HepG2 (cell line): ENCODE results near the gene RRP8. TPM values are rescaled to one million over a fixed set of nuclear protein-coding genes. Genes with fewer than 3 reads are reported as not detected.

ENCODE experiments used
- KDM5A ChIP-seq: fragments of 200-600 bp; sonication (generic); IDR thresholded peaks from 2 replicates; pipeline ENCODE4 v1.7.0; 2018; ENCODE audit warnings: antibody characterized with exemption, mild to moderate bottlenecking, low read length, borderline replicate concordance
- MAF1 ChIP-seq: sonication (generic); formaldehyde crosslinking; IDR thresholded peaks from 2 replicates; pipeline ENCODE4 v1.5.0; 2020; ENCODE audit warnings: missing genetic modification reagents, borderline replicate concordance
- PHF8 ChIP-seq: sonication (generic); formaldehyde crosslinking; IDR thresholded peaks from 2 replicates; pipeline ENCODE4 v1.5.0; 2020; ENCODE audit warnings: missing genetic modification reagents
- SMAD9 ChIP-seq: sonication (generic); formaldehyde crosslinking; IDR thresholded peaks from 2 replicates; pipeline ENCODE4 v1.5.1; 2020; ENCODE audit warnings: mild to moderate bottlenecking, missing genetic modification reagents
- SOX5 ChIP-seq: IDR thresholded peaks from 2 replicates; pipeline ENCODE4 v1.6.1; 2016; ENCODE audit warnings: borderline replicate concordance
- STAT6 ChIP-seq: sonication (generic); formaldehyde crosslinking; IDR thresholded peaks from 2 replicates; pipeline ENCODE4 v1.4.0; 2020; ENCODE audit warnings: missing genetic modification reagents, mild to moderate bottlenecking, borderline replicate concordance
- TBX2 ChIP-seq: sonication (generic); formaldehyde crosslinking; IDR thresholded peaks from 2 replicates; pipeline ENCODE4 v1.5.0; 2020; ENCODE audit warnings: missing genetic modification reagents, mild to moderate bottlenecking, borderline replicate concordance
- UBTF ChIP-seq: sonication (generic); formaldehyde crosslinking; IDR thresholded peaks from 2 replicates; pipeline ENCODE4 v1.4.0; 2020; ENCODE audit warnings: mild to moderate bottlenecking, missing genetic modification reagents
- YEATS4 ChIP-seq: sonication (generic); formaldehyde crosslinking; IDR thresholded peaks from 2 replicates; pipeline ENCODE4 v1.4.0; 2020; ENCODE audit warnings: missing genetic modification reagents, borderline replicate concordance
- ZFAT ChIP-seq: sonication (generic); formaldehyde crosslinking; conservative IDR thresholded peaks from 2 replicates; pipeline ENCODE4 v1.8.1; 2023; ENCODE audit warnings: missing genetic modification reagents, inconsistent platforms
- ZMAT5 ChIP-seq: sonication (generic); formaldehyde crosslinking; IDR thresholded peaks from 2 replicates; pipeline ENCODE4 v1.5.0; 2020; ENCODE audit warnings: mild to moderate bottlenecking, low read depth, missing genetic modification reagents, borderline replicate concordance
- ZNF275 ChIP-seq: sonication (generic); formaldehyde crosslinking; IDR thresholded peaks from 2 replicates; pipeline ENCODE4 v1.8.0; 2022; ENCODE audit warnings: missing genetic modification reagents, mild to moderate bottlenecking, inconsistent platforms, borderline replicate concordance
- ZNF598 ChIP-seq: sonication (generic); formaldehyde crosslinking; IDR thresholded peaks from 2 replicates; pipeline ENCODE4 v1.5.1; 2020; ENCODE audit warnings: mild to moderate bottlenecking, missing genetic modification reagents, borderline replicate concordance
- ZNF891 ChIP-seq: sonication (generic); formaldehyde crosslinking; IDR thresholded peaks from 2 replicates; pipeline ENCODE4 v1.5.0; 2020; ENCODE audit warnings: mild to moderate bottlenecking, missing genetic modification reagents
- polyA plus RNA-seq, 8 experiments: library from polyadenylated mRNA; depleted of rRNA in 3 of 8; stranded (reverse) in 7 of 8; unstranded in 1 of 8; fragments of >200 nt; fragmentation: Illumina TruSeq in 4 of 8; extraction: Trizol in 4 of 8; gene quantifications; 2 replicates each; pipeline versions ENCODE4 v1.2.1 to v1.2.3, GENCODE V29; 2011 to 2016; ENCODE audit warnings: low read depth in 4 of 8, missing spikeins in 1 of 8, mixed read lengths in 1 of 8; ENCODE audit not compliant: insufficient read depth in 1 of 8
- total RNA-seq, 5 experiments: library from RNA; depleted of rRNA; stranded (reverse); fragments of >200 nt; fragmentation: Illumina TruSeq; extraction: Trizol; gene quantifications; 2 replicates each; pipeline ENCODE4 v1.2.3, GENCODE V29; 2016; ENCODE audit warnings: low read depth in 1 of 5

The RRP8 gene
- total and polyA plus RNA-seq, 2 of the 13 experiments (the other 11 are each of a cell fraction or from before 2014, with no cell fraction given): 7.2 to 21.6 TPM

- TF ChIP-seq KDM5A (peak; percentile 58; the same call in 1 of the 2 replicates), MAF1 (CRISPR knock-in tag) (no peak), TBX2 (CRISPR knock-in tag) (peak; percentile 89), ZFAT (CRISPR knock-in tag) (no peak), PHF8 (CRISPR knock-in tag) (peak; percentile 67), ZNF891 (CRISPR knock-in tag) (0 out of 2 replicates have a peak, but pooled peaks have one; percentile 61), YEATS4 (CRISPR knock-in tag) (peak; percentile 87), STAT6 (CRISPR knock-in tag) (0 out of 2 replicates have a peak, but pooled peaks have one; percentile 5), SMAD9 (peak; percentile 64; the same call in 1 of the 2 replicates), ZNF275 (no peak; the same call in 1 of the 2 replicates), SOX5 (CRISPR knock-in tag) (peak; percentile 44; the same call in 1 of the 2 replicates), ZNF598 (CRISPR knock-in tag) (no peak), UBTF (CRISPR knock-in tag) (peak; percentile 68), ZMAT5 (CRISPR knock-in tag) (no peak)
Observed at GRCh38 chr11:6612213-6613041, 9.0 kb upstream of the RRP8 start, which contains the start of gene TAF10 (continued).
